GM12891 (cell line): ENCODE measurements around the gene DOCK4.

Experiments
- POLR2AphosphoS5 ChIP-seq: IDR thresholded peaks from 2 replicates; pipeline ENCODE4 v1.6.1; 2011; ENCODE audit warnings: low read depth, low read length, control low read depth
- TAF1 ChIP-seq: IDR thresholded peaks from 2 replicates; pipeline ENCODE4 v1.6.1; 2011; ENCODE audit warnings: low read depth, low read length, control low read depth

GRCh38 chr7:112236597-112236996 lies 30.4 kb upstream of the DOCK4 start:
- TF ChIP-seq TAF1 (no peak), POLR2AphosphoS5 (no peak)
